NCI-H1436 treated with DMSO at 0.1 percent for 48 hours (cell line): Measurements from ENCODE around the gene GRWD1.
A peak's percentile ranks its signal among the peaks of the same experiment; 100 is the strongest.

Experiments used
- DNase-seq: peaks from one replicate; lab custom pipeline; 2025; lab: John Stamatoyannopoulos, UW

The GRWD1 gene

DNA sequence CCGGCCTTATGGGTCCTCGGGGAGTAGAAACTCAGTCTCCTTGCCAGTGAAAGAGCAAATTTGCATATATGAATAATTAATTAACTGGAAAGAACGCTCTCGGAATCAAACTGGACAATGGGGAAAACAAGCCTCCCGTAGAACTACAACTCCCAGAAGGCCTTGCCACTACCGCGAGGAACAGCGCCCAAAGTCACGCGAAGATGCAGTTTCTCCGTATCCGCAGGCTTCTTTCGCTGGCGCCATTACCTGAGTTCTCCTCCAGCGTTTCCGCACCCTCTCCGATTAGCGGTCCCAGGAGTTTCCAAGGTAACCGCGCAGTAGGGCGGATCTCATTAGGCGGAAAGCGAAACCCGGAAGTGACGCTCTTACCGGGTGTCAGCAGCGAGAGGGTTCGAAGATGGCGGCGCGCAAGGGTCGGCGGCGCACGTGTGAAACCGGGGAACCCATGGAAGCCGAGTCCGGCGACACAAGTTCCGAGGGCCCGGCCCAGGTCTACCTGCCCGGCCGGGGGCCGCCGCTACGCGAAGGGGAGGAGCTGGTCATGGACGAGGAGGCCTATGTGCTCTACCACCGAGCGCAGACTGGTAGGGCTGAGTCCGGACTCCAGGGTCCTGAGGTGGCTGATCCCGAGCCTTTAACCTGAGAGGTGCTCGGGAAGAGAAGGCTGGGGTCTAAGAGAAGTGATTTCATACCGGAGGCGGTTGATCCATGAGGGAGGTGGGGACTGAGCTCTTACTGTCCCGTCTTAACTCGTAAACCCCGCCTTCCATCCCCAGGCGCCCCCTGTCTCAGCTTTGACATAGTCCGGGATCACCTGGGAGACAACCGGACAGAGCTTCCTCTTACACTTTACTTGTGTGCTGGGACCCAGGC is at the start of gene GRWD1:
Gene GRWD1 (plus strand): TSS at position 378 of the 876 bp plus-strand sequence. CDS start 23 bp downstream, at position 401.
- peak; percentile 84 for DNase-seq

DNA sequence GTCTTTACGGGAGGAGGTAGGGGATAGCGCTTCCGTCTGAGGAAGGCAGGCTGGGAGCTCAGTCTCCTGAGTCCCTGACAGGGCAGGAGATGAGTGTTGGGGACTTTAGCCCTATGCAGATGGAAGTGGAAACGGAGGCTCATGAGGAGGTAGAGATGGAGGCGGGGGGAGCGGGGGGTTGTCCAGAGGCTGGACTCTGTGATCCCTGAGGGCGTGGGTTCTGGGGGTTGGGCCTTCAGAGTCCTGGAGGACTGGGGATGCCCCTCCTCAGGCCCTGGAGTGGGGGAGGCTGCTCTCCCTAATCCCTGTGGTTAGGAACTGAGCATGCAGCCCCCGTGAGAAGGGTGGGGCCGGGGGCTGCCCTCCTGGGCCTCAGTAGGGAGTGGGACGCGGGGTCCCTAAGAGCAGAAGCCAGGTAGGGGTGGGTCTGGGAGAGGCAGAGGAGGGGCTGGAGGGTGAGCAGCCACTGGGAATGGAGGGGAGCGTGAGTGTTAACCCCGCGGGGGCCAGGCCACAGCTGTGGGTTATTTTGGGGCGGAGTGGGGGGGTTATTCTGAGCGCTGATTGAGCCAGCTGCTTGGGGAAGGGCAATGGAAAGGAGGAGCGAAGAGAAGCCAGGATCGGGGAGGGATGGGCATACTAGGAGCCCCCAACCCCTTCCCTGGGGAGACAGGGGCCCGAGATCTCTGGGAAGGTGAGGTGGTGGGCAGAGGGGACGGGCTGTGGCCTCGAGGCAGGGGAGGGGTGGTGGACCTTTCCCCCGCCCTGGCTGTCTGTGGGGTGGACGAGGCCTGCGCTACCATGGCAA is 49.6 kb upstream of the GRWD1 start:
- DNase-seq: no peak

DNA sequence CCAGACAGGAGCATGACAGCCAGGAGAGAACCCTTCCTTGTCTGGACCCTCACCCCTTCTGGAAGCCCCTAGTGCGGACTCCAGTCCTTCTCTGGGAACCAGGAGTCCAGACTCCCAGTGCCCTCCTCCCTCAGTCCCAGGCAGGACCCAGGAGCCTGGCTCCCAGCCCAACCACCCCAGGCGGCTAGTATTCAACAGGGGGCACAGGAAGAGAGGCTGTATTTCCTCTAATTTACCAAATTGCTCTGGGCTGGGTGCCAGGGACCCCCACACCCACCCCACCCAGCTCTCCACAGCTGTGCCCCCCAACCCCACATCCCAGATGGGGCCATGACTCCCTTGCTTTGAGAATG is 49.0 kb upstream of the GRWD1 start:
- no peak for DNase-seq

DNA sequence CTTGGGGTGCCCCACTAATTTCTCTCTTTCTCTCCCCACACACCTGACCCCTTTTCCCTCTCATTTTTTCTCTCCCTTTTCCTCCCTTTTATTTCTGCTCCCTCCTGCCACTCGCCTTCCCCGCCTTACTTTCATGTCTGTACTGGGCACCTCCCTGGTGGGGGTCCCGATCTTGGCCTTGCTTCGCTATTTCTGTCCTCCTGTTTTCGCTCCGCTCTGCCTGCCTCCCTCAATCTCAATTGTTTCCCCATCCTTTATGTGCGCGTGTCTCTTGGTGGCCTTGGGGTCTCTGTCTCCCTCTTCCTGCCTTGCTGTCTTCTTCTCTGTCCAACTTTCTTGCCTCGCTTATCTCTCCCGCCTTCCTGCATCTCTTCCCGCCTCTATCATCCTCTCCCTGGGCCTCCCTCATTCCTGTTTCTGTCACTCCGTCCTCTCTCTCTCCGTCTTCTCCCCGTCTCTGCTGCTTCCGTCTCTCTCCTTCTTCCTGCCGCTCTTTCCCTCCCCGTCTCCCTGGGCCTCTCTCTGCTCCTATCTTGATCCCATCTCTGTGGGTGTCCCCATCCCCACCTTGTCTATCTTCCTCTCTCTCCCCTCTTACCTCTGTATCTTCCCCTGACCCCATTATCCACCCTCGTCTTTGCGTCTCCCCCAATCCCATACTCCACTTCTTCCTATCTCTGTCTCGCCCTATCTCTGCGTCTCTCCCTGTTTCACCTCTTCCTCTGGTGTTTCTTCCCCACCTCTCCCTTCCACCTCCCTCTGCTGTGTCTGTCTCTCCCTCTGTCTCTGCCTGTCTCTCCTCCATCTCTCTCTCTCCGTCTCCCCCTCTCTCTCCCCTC is 48.3 kb upstream of the GRWD1 start:
- no peak for DNase-seq

DNA sequence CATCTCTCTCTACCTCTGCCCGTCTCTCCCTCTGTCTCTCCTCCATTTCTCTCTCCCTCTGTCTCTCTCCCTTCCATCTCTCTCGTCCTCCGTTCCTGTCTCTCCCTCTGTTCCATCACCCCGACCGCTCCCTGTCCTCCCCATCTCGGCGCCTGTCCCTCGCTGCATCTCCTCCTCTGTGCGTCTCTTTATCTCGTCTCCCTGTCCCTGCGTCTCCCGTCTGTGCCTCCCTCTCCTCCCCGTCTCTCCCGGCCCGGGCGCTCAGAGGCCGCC is 47.7 kb upstream of the GRWD1 start:
- DNase-seq: no peak

DNA sequence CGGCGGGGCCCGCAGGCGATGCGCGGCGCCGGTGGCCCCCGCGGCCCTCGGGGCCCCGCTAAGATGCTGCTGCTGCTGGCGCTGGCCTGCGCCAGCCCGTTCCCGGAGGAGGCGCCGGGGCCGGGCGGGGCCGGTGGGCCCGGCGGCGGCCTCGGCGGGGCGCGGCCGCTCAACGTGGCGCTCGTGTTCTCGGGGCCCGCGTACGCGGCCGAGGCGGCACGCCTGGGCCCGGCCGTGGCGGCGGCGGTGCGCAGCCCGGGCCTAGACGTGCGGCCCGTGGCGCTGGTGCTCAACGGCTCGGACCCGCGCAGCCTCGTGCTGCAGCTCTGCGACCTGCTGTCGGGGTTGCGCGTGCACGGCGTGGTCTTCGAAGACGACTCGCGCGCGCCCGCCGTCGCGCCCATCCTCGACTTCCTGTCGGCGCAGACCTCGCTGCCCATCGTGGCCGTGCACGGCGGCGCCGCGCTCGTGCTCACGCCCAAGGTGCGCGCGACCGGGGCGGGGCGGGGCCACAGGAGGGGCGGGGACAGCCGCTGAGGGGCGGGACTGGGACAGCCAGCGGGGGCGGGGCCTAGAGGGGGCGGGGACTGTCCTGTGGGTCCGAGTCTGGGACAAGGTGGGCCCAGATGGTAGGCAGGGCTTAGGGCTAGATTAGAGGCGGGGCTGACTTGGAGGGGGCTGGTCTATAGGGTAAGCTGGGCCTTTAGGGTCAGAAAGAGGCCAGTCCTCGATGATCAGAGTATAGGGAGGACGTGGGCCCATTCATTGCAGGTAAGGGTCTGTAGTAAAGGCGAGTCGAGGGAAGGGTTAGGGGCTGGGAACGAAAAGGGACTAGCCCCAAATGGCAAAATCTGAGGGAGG is 47.2 kb upstream of the GRWD1 start:
- no peak for DNase-seq

DNA sequence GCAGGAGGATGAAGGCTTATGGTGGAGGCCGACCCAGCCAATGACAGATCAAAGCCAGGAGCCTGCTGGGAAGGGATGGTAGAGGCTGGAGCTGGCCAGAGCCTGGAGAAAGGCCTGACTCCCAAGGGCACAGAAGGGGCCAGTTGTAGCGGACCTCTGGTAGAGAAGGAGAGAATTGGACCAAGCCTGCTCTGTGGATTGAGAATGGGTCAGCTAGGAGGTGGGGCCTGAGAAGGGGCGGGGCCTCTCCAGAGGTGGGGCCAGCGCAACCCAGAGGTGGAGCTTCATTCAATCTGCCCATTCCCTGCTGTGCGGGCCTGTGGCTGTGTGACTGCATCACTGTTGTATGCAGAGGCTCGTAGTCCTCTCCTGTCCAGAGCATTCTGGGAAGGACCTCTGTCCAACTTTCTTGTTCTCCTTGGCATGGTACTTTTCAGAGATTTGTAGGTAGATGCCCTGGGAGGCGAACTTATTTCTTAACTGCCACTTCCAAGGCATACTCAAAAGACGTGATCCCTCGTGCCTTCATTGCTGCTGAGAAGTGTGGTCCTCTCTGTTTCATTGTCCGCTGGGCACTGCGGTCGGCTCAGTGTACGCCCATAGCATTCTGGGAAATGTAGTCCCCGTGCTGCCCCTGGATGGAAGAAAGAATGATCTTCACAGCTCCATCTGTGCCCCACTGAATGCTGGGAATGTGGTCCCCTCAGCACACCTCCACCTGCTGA is 45.6 kb upstream of the GRWD1 start:
- no peak for DNase-seq

DNA sequence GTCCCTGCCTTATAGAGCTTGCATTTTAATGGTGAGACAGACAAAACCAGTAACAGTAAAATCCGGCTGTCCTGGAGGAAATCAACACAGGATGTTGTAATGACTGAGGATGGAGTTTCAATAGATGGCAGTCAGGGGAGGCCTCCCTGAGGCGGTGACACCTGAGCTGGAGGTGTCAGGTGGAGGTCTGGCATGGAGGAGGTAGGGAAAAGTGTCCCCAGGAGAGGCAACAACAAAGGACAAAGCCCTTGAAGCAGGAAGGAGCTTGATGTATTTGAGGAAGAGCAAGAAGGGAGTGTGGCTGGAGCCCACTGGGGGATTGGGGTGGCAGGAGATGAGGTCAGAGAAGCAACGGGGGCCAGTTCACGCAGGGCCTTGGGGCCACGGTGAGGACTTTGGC is 44.5 kb upstream of the GRWD1 start:
- no peak for DNase-seq

DNA sequence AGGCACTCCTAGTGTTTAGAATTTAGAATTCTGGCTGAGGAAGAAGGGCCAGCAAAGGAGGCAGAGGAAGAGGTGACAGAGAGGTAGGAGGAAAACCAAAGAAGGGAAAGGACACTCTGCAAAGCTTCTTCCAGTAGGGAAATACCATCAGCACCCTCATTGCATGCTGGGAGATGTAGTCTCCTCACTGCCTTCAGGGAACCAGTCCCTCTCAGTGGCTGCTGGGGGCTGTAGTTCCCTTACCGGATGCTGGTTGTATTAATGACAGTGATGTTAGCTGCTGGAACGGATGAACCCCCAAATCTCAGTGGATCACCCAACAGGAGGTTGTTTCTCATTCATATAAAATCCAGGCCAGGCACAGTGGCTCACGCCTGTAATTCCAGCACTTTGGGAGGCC is 42.2 kb upstream of the GRWD1 start:
- DNase-seq: no peak

DNA sequence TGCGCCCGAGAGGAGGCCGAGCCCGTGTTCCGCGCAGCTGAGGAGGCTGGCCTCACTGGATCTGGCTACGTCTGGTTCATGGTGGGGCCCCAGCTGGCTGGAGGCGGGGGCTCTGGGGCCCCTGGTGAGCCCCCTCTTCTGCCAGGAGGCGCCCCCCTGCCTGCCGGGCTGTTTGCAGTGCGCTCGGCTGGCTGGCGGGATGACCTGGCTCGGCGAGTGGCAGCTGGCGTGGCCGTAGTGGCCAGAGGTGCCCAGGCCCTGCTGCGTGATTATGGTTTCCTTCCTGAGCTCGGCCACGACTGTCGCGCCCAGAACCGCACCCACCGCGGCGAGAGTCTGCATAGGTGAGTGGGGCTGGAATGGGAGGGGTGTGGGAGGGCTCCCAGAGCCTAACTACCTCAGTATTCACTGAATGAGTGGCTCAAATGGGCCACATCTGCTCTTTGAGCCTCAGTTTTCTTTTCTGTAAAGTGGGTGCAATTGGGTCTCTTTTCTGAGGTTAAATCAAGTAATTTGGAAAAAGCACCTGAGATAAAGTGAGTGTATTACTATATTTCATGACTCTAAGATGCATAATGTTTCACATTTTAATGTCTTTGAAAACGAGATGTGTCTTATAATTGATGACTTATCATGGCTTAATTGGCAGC is 40.6 kb upstream of the GRWD1 start:
- no peak for DNase-seq

DNA sequence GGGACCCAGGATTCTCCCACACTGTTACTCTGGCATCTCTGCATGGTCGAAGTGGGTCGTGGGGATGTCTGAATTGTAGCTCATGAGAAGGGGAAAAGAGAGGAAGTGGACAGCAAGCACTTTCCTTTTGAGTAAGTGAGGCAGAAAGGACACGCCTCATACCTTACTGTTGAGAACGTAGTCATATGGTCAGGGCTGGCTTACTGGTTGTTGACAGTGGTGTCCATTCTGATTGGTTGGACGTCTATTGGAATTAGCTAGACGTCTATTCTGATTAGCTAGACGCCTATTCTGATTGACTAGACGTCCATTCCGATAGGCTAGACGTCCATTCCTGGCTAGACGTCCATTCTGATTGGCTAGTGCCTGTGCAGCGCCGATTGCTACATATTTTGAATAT is 39.9 kb upstream of the GRWD1 start:
- DNase-seq: no peak

DNA sequence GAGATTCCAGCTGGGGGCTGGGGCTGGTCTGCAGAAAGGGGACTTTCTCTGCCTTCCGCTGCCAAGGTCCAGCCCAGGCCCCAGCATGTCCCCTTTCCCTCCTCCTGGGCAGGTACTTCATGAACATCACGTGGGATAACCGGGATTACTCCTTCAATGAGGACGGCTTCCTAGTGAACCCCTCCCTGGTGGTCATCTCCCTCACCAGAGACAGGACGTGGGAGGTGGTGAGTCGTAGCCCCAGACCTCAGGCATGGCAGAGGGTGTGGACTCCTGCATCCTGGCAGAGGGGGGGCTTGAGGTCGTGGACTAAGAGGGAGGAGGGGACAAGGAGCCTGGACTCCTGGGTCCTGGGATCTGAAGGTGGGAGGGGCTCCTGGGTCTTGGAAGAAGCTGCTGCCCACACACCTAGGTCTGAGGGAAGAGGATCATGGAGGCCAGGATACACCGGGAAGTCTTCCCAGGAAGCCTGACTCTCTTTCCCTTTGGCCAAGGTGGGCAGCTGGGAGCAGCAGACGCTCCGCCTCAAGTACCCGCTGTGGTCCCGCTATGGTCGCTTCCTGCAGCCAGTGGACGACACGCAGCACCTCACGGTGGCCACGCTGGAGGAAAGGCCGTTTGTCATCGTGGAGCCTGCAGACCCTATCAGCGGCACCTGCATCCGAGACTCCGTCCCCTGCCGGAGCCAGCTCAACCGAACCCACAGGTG is 31.8 kb upstream of the GRWD1 start:
- no peak for DNase-seq

DNA sequence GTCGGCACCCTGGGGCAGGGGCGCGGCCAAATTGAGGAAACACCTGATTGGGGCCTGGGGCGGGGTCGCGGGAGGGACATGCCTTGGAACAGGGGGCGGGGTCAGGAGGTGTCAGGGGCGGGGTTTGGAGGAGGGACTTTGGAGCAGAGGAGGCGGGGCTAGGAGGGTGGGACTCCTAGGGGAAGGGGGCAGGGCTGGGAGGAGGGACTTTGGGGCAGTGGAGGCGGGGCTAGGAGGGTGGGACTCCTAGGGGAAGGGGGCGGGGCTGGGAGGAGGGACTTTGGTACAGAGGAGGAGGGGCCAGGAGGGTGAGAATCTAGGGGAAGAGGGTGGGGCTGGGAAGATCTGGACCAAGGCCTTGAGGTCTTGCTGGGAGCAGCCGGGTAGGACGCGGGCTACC is 30.4 kb upstream of the GRWD1 start:
- no peak for DNase-seq

DNA sequence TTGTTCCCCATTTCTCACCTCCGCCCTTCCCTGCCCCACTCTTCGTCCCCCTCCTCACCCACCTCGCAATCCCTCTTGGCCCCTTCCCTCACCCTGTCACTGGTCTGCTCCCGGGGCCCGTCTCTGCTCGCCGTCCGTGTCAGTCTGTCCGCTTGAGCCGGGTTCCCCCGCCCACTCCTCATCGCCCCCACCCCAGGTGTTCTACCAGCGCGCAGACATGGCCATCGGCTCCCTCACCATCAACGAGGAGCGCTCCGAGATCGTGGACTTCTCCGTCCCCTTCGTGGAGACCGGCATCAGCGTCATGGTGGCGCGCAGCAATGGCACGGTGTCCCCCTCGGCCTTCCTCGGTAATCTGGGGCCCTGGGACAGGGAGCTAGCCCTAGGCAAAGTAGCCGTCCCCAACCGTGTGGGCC is 30.0 kb upstream of the GRWD1 start:
- DNase-seq: no peak

DNA sequence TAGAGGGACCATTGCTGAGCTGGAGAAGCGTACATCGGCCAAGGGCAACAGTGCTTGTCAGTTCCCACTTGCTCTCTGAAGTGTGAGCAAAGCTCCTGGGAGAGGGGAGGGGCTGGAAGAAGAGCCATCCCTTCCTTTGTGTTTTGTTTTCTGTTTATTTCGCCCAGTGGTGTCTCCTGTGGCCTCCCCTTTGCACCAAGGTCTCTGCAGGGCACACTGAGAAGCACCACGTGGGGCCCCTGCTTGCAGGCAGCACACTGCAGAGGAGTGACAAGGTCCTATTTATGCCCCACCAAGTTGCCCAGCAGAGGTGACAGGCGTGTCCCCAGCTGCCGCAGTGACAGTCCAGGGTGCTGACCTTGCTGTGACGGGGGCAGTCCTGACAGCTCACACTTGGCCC is 28.4 kb upstream of the GRWD1 start:
- DNase-seq: no peak

DNA sequence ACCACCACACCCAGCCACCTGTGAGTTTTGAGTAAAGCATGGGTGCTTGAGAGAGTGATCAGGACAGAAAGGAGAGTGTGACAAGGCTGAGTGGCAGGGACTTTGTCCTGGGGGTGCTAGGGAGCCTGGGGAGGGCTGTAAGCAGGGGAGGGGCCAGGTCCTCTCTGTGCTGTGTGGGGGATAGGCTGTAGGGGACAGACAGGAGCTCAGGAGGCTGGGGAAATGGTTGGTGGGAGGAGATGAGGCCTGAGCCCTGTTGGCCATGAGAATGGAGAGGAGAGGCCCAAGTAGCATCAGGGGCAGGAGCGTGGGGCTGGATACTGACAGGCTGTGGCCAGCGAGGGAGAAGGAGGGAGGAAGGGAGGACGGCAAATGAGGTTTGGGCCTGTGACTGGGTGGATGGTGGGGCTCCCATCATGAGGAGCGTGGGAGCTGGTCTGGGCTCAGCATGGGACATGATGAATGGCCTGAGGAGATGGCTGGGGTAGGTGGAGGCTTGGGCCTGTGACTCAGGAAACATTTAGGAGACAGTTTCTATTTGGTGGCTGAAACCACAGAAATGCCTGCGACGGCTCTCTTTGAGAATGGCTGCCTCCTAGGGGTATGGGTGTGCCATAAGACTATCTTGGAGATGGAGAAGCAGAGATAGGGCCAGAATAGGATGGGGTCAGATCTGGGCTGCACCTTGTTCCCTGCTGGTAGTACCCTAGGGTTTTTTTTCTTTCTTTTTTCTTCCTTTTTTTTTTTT is 27.3 kb upstream of the GRWD1 start:
- no peak for DNase-seq

DNA sequence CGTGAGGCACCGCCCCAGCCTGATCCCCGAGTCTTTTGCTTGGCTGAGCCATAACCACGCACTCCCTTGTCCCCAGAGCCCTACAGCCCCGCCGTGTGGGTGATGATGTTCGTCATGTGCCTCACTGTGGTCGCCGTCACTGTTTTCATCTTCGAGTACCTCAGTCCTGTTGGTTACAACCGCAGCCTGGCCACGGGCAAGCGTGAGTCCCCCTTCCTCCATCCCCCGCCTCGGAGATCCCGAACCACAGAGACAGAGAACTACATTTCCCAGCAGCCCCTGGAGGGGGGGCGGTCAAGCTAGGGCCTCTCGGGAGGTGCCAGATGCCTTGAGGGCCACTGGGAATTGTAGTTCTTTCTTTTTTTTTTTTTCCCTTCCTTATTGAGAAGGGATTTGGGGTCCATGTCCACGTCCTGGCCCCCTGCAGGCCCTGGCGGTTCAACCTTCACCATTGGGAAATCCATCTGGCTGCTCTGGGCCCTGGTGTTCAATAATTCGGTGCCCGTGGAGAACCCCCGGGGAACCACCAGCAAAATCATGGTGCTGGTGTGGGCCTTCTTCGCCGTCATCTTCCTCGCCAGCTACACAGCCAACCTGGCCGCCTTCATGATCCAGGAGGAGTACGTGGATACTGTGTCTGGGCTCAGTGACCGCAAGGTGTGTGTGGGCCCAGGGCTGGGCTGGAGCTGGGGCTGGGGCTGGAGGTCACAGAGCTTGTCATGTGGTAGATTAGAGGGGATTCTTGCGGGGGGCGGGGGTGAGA is 26.4 kb upstream of the GRWD1 start:
- no peak for DNase-seq

DNA sequence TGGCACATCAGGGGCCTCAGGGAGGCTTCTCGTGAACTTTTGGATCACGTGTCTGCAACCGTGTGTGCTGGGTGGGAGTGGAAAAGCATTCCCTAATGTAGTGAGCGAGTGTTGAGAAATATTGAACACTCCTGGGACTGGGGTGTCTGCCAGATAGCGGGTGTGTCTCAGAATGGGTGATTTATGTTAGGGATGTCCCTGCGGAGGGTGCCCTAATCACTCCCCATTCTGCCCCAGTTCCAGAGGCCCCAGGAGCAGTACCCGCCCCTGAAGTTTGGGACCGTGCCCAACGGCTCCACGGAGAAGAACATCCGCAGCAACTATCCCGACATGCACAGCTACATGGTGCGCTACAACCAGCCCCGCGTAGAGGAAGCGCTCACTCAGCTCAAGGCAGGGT is 24.2 kb upstream of the GRWD1 start:
- no peak for DNase-seq
